ENCODE results near the gene SSR4. TPM values are rescaled to one million over a fixed set of nuclear protein-coding genes. Genes with fewer than 3 reads are reported as not detected.
"Not testable (repeated sequence)": the region's sequence is repeated elsewhere in the genome, so short reads cannot be mapped to it uniquely, and the experiment has no call there.

Gene SSR4
- total RNA-seq (100 to 1,000 TPM in 9 of 10 donors, 10 to 100 TPM in 1; 94.1 to 227 (median 144) TPM), polyA plus RNA-seq (100 to 1,000 TPM; 477 to 551 TPM)
- long read RNA-seq, donor 1, transcript SSR4-210 (5 exons, 701 nt): minor isoform, 5 of 99 reads
- long read RNA-seq, donor 1, transcript SSR4-203 (6 exons, 643 nt): major isoform, 74 of 99 reads
- long read RNA-seq, donor 1, partial matches to known transcripts: 17 of 99 reads
- long read RNA-seq, donor 1, other reads (novel, unspliced or antisense): 3 of 99 reads
- long read RNA-seq, donor 2, transcript SSR4-203 (6 exons, 643 nt): major isoform, 75 of 102 reads
- long read RNA-seq, donor 2, partial matches to known transcripts: 20 of 102 reads
- long read RNA-seq, donor 2, other reads (novel, unspliced or antisense): 3 of 102 reads
- long read RNA-seq, donor 3, transcript SSR4-203 (6 exons, 643 nt): major isoform, 9 of 18 reads
- long read RNA-seq, donor 3, partial matches to known transcripts: 2 of 18 reads
- long read RNA-seq, donor 3, other reads (novel, unspliced or antisense): 5 of 18 reads

DNA sequence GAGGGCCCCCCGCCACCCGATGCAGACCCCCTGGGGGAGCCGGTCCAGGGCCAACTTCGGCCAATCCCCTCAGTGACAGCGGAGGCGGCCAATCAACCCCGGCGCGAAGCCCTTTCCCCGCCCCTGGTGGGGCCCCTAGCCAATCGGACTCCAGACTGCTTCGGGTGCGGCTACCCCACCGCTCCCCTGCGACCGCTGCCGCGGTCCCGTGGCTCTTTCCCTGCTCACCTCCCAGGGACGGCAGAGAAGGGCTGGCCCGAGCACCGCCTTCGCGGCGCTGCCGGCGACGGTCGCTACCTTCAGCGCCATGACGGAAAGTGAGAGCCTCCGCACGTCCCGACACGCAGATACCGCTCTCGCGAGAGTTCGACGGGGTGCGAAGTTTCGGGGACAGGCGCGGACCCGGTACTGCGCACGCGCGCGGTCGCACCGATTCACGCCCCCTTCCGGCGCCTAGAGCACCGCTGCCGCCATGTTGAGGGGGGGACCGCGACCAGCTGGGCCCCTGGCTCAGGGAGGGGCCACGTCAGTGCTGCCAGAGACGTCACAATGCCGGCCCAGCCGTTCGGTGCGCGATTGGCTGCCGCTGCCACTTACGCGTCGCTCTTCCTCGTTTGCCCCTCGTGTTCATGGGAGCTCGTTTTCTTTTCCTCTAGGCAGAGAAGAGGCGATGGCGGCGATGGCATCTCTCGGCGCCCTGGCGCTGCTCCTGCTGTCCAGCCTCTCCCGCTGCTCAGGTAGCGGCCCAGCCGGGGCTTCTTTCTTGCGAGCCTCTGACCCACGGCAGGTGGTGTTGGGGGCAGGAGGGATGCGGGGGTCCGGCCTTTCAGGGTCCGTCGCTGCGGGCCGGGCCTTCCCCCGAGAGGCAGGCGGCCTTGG is at the start of gene SSR4, which contains the start of gene IDH3G:
Gene SSR4 (plus strand): TSS at position 651 of the 879 bp plus-strand sequence. CDS start 20 bp downstream, at position 671.
Gene IDH3G (minus strand): TSS at position 358 of the 879 bp plus-strand sequence. CDS start 49 bp downstream, at position 309.
- no peaks in the 10 kb centered on the region for H3K27me3 ChIP-seq
- WGBS, 2 donors: 0 to 1% methylated on average over 44 to 87 of the region's 92 CpGs
- ATAC-seq: peak; percentile 93 to 97 (median 96)
- H3K27ac ChIP-seq: peak within 1 kb of the TSS; percentile 88 to 97 (median 94)
- peak within 1 kb of the TSS; percentile 53 to 80 (median 75) for H3K4me3 ChIP-seq
- peaks cover 0 to 21% (median 0%) of the 10 kb centered on the region in 11 donors for H3K9me3 ChIP-seq
- DNase-seq: peak; percentile 91 to 93
- intact Hi-C loops (cut with DNase I): loop anchor here in 5 of 10 donors (2.0 to 10.0 kb wide), 3 partner anchors 29 to 151 kb away; partner anchors contain the start of genes ARHGAP4 (in 3 of the 5), PLXNB3 (in 1 of the 5) and RENBP (in 1 of the 5)
- peaks cover 0 to 48% (median 0%) of the 10 kb centered on the region in 9 donors for H3K36me3 ChIP-seq
- H3K4me1 ChIP-seq: peaks cover 0 to 44% (median 26%) of the 10 kb centered on the region in 9 donors
- TF ChIP-seq, protein P1, sequence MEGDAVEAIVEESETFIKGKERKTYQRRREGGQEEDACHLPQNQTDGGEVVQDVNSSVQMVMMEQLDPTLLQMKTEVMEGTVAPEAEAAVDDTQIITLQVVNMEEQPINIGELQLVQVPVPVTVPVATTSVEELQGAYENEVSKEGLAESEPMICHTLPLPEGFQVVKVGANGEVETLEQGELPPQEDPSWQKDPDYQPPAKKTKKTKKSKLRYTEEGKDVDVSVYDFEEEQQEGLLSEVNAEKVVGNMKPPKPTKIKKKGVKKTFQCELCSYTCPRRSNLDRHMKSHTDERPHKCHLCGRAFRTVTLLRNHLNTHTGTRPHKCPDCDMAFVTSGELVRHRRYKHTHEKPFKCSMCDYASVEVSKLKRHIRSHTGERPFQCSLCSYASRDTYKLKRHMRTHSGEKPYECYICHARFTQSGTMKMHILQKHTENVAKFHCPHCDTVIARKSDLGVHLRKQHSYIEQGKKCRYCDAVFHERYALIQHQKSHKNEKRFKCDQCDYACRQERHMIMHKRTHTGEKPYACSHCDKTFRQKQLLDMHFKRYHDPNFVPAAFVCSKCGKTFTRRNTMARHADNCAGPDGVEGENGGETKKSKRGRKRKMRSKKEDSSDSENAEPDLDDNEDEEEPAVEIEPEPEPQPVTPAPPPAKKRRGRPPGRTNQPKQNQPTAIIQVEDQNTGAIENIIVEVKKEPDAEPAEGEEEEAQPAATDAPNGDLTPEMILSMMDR (IDR thresholded peaks at IDR 0.05): peak in 7 of 9 donors; percentile 7 to 54 (median 31)

DNA sequence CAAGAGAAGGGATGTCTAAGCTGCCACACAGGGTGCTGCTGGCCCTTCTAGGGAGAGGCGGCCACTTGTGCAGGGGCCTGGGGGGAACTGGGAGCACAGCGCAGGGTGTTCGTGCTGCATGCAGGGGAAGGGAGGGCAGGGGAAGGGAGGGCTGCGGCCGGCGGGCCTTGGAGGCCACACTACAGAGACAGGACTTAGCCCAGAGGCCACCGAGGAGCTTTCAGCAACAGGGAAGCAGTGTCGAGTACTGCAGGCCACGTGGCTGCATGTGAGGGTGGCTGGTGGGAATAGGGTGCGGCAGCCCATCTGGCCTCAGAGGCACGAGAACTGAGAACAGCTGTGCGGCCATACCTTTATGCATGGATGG is 49.4 kb upstream of the SSR4 start:
- H3K36me3 ChIP-seq: peaks cover 0 to 11% (median 0%) of the 10 kb centered on the region in 9 donors
- ATAC-seq; H3K9me3 ChIP-seq; DNase-seq; H3K4me3 ChIP-seq; H3K27ac ChIP-seq; intact Hi-C loops (cut with DNase I); H3K4me1 ChIP-seq: not testable (repeated sequence)
- H3K27me3 ChIP-seq: peaks cover 0 to 34% (median 0%) of the 10 kb centered on the region in 7 donors
- 25 to 26% methylated on average over 10 of the region's 12 CpGs for whole genome bisulfite sequencing, 2 donors

DNA sequence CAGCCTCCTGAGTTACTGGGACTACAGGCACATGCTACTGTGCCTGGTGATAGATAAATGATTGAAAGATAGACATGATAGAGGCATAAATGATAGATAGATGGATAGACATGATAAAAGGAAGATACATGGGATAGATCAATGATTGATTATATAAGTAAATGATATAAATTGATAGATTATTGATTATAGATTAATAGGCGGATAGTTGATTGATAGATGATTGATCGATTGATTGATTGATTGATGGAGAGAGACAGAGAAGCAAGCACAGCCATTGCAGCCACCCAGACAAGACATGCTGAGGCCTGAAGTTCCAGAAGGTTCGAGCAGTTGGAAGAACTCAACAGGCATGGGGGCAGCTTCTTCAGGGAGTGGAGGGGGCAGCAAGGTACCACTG is 48.1 kb upstream of the SSR4 start:
- H3K36me3 ChIP-seq: no peaks in the 10 kb centered on the region
- TF ChIP-seq, protein P1 (IDR thresholded peaks at IDR 0.05): no peak
- H3K27ac ChIP-seq: no peak overlapping the region
- H3K4me3 ChIP-seq: no peak overlapping the region
- WGBS, 2 donors: 83 to 88% methylated on average over 3 of the region's 3 CpGs
- DNase-seq: no peak
- intact Hi-C loops (cut with DNase I): no loop called here
- no peaks in the 10 kb centered on the region for H3K9me3 ChIP-seq
- no peak for ATAC-seq
- peaks cover 0 to 34% (median 0%) of the 10 kb centered on the region in 7 donors for H3K27me3 ChIP-seq
- peaks cover 0 to 6% (median 0%) of the 10 kb centered on the region in 9 donors for H3K4me1 ChIP-seq

DNA sequence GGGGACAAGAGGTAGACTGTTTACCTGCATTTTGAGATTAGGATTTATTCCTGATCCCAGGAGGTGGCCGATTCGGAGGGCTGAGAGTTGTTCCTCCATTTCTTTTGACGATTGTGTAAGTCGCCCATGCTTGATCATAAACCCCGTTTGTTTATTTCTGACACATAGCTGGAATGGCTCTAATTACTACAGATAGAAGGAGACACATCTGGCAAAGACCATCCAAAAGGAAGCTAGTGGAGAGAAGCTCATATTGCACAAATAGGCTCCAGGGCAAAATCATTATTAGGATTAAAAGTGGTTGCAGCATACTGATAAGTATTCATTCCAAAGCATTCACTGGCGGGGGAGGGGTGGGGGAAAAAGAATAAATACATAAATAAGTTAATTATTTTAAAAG is 47.5 kb upstream of the SSR4 start:
- H3K4me1 ChIP-seq; H3K4me3 ChIP-seq; H3K36me3 ChIP-seq; H3K27ac ChIP-seq; DNase-seq; intact Hi-C loops (cut with DNase I); ATAC-seq; H3K9me3 ChIP-seq: not testable (repeated sequence)
- WGBS, 2 donors: 78 to 90% methylated on average over 6 of the region's 6 CpGs
- H3K27me3 ChIP-seq: peaks cover 0 to 40% (median 0%) of the 10 kb centered on the region in 7 donors

DNA sequence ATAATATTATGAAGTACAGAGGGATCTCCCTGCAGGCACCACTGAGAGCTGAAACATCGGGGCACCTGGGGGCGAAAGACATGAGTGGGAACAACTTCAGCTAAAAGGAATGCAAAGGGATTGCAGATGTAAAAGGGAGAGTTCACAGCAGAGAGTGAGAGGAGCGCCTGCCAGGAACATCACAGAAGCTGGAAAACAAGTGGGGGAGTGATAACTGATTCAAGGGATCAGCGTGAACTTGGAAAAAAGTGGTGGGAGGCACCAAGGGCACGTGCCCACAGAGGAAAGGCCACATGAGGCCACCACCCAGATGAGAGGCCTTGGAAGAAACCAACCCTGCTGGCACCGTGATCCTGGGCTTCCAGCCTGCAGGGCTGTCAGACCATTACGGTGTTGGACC is 45.5 kb upstream of the SSR4 start:
- H3K4me1 ChIP-seq; H3K27ac ChIP-seq; intact Hi-C loops (cut with DNase I); H3K36me3 ChIP-seq; DNase-seq; H3K9me3 ChIP-seq; H3K4me3 ChIP-seq; ATAC-seq: not testable (repeated sequence)
- 88 to 92% methylated on average over 4 to 7 of the region's 7 CpGs for WGBS, 2 donors
- peaks cover 0 to 41% (median 0%) of the 10 kb centered on the region in 7 donors for H3K27me3 ChIP-seq

All from heart right ventricle (tissue), 16 donors.